ENCODE results near the gene CRIP1.

Gene CRIP1

GRCh38 chr14:105450864-105451720, 35.6 kb upstream of the CRIP1 start:
- FAIRE-seq (no peak), DNase-seq (ENCODE audit: low spot score) (no peak)

DNA sequence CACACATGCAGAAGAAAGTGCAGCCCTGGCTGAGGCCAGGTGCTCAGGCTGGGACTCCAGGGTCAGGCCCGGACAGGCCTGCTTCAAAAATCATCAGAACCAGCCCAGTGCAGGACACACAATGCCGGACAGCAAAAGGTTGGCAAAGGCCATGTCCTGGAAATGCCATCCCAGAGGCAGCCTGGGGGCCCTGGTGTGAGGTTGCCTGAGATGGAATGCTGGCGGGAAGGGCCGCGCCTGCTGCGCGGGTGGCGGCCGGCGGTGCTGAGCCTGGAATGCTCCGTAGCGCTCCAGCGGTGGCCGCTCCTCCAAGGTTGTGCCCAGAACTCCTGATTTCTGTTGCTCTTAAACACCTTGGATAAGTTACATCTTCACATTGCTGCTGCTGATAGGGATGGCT, 33.7 kb upstream of the CRIP1 start:
- FAIRE-seq (no peak), DNase-seq (ENCODE audit: low spot score) (no peak)

GRCh38 chr14:105453847-105454246, 32.8 kb upstream of the CRIP1 start:
- no peak for DNase-seq (ENCODE audit: low spot score)
- no peak for FAIRE-seq

GRCh38 chr14:105455086-105455640, 31.5 kb upstream of the CRIP1 start:
- no peak for FAIRE-seq
- DNase-seq (ENCODE audit: low spot score), result no peak

GRCh38 chr14:105455766-105456660, 30.7 kb upstream of the CRIP1 start:
- no peak for DNase-seq (ENCODE audit: low spot score)
- no peak for FAIRE-seq

DNA sequence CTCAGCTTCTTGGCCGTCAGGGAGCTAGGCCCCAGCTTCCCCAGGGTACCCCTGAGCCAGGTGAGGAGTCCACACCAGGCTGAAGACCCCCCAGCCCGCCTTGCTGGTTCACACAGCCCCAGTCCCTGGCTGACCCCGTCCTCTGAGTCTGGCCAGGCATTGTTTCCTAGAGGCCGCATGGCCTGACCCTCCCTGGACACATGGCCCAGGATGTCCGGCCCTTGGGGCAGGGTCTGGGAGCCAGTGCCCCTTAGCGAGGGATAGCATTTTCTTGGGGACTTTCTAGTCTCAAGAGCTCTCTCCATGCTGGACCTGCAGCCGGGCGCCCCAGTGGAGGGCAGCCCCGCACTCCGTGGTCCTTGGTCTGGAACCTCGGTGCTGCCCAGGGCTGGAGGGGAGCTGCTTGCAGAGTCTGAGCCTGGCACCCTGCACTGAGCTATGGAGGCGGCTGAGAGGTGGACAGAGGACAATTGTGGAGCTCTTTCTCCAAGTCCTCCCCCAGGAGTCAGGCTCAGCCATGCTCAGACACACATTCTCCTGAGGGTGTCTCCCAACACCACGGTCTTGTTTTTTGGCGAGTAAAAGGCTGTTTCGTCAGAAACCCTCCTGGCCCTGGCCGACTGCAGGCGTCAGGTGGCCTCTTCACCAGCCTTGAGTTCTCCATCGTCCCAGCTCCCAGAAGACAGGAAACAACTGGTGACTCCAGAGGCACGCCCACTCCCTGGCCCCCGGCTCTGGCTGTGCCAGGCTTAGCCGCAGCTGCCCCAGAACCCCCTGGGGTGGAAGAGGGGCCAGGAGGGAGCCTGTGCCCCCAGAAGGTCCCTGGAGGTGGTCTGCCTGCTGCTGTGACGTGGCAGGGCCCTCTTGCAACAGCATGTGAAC, 29.7 kb upstream of the CRIP1 start:
- DNase-seq (ENCODE audit: low spot score) (no peak), FAIRE-seq (no peak)

DNA sequence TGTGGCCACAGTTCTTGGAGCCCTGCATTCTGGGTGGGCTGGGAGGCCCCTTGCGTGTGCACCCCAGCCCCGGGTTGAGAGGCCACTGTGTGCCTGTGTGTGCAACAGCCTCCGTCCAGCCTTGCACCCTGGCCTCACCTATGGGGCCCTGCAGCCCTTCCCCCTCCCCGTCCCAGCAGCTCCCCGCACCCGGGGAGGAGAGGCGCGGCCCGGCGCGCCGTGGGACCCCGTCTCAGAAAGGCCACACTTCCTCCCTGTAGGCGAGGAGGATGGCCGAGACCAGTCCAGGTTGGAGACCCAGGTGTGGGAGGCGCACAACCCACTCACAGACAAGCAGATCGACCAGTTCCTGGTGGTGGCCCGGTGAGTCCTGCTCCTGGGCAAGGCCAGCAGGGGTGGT, 28.7 kb upstream of the CRIP1 start:
- DNase-seq (ENCODE audit: low spot score), result no peak
- no peak for FAIRE-seq

DNA sequence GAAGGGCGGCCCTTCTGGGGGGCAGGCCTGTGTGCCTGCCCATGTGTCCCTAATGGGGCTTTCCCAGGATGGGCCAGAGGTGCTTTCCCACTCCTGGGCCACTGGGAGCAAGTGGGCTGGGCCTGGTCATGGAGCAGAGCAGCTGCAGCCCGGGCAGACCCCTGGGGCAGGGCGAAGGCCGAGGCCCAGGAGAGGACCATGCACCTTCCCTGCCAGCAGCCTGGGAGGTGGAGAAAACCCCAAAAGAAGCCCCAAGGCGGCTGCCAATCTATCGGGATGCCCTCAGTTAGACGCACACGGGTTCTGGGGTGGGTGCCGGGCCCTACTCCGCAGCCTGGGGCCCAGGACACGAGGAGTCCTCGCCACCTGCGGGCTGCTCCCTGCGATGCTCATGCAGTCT, 28.1 kb upstream of the CRIP1 start:
- DNase-seq (ENCODE audit: low spot score) (no peak), FAIRE-seq (no peak)

DNA sequence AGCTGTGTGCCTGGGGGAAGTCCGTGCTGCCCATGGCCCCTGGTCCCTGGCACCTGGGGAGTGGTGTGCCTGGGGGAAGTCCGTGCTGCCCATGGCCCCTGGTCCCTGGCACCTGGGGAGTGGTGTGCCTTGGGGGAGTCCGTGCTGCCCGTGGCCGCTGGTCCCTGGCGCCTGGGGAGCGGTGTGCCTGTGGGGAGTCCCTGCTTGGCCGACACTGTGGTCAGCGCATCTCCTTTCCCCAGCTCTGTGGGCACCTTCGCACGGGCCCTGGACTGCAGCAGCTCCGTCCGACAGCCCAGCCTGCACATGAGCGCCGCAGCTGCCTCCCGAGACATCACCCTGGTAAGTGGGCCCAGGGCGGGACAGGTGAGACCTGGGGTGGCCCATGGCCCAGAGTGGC, 26.6 kb upstream of the CRIP1 start:
- FAIRE-seq, result no peak
- DNase-seq (ENCODE audit: low spot score), result no peak

DNA sequence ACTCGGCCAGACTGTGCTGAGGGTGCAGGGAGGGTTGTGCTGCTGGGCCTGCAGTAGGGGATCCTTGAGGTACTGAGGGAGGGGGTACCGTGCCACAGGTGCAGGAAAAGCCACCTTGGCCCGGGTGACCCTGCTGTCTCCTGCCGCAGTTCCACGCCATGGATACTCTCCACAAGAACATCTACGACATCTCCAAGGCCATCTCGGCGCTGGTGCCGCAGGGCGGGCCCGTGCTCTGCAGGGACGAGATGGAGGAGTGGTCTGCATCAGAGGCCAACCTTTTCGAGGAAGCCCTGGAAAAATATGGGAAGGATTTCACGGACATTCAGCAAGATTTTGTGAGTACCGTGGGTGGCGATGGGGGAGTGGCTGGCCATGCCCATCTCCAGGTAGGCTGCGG, 26.1 kb upstream of the CRIP1 start:
- no peak for FAIRE-seq
- DNase-seq (ENCODE audit: low spot score), result no peak

DNA sequence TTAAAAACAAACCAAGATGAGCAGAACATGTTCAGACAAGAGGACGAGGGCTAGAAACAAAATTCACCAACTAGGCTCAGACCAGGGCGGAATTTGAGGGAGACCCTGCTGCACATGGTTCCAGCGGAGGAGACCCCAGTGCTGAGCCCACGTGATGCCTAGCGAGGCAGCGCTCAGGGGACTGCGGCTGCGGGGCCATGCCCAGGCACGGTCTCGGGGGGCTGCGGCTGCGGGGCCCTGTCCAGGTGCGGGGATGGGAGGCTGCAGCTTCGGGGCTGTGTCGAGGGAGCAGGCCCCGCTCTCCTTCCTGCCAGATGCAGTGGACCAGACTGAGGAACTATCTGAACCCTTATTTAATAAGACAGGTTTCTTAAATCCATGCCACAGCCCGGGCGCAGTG, 24.8 kb upstream of the CRIP1 start:
- DNase-seq (ENCODE audit: low spot score), result no peak
- no peak for FAIRE-seq

GRCh38 chr14:105464501-105464900, 22.2 kb upstream of the CRIP1 start:
- DNase-seq (ENCODE audit: low spot score) (no peak), FAIRE-seq (no peak)

- DNase-seq (ENCODE audit: low spot score) (peak; percentile 51), FAIRE-seq (no peak)
Measured at GRCh38 chr14:105465209-105466031, 21.3 kb upstream of the CRIP1 start.

DNA sequence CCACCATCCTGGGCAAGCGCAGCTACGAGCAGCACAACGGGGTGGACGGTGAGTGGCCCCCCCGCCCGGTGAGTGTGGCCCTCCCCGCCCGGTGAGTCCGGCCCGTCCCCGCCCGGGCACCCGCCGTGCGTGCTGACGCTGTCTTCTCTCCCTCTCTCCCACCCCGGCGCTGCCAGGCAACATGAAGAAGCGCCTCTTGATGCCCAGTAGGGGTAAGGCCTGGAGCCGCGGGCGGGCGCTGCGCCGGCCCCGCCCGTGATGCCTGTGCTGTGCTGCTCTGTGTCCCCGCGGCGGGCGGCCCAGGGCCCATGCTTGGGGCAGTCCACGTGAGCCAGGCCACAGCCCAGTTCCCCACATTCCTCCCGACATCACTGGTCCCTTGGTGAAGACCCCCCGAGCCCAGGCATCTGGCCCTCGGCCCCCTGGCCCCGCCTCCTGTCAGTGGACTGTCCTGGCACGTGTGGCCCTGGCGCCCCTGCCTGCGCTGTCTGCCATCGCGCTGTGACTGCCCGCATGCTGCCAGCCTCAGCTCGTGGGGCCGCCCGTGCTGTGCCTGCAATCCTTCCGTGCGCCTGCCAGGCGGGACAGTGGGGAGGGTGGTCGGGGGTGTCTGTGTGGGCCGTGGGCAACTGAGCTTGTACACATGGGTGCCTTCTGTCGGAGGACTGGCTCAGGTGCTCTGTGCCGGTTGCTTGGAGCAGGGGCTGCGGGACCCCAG, 20.0 kb upstream of the CRIP1 start:
- DNase-seq (ENCODE audit: low spot score), result no peak
- FAIRE-seq, result no peak

DNA sequence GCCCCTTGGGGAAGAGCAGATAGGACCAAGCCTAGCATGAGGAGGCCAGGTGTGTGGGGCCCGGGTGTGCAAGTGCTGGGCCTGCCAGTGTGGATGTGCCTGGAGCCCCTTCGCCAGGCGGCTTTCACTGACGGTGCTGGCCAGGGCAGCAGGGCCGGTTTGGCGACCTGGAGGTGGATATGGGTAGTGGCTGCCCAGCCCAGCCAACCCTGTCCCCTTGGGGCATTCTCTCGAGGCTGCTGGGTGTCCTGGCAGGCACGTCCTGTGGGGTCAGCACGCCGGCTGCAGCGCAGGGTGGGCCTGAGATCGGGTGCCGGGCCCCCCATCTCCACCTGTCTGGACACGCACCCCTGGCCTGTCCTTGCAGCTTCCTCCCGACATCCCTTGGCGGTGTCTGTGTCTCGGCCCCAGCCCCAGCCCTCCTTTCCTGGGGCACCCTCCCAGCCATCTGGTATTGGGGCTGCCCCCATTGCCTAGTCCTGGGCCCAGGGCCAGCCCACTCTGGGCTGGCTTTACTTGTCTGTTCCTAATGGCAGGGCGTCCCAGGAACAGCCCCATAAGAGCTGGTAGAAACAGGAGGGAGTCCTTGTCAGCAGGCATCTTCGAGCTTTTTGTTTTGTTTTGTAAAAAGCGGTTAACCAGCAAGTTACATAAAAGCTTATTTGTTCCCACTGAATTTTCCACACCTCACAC, 19.3 kb upstream of the CRIP1 start:
- FAIRE-seq, result no peak
- DNase-seq (ENCODE audit: low spot score), result no peak

DNA sequence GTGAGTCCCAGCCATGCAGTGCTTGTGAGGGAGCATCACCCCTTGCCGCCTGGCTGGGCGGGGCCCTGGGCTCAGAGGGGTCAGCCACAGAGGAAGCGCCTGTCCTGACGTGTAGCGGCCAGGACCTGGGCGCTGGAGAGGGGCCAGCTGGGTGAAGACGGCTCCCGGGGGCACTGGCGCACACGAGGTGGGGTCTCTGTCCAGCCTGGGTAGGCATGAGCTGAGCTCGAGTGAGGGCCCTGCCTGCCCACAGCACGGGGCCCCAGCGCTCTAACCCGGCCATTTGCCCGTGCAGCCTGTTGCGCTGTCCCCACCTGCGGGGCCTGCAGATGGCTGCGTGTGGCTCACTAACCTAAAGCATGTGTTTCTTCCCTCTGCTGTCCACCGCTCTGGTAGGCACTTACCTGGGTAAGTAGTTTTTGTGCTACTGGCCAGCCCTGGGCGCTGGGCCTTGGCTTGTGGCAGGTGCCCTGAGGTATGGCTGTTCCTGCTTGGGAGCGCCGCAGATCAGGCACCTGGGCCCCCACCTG, 18.7 kb upstream of the CRIP1 start:
- DNase-seq (ENCODE audit: low spot score) (no peak), FAIRE-seq (no peak)

DNA sequence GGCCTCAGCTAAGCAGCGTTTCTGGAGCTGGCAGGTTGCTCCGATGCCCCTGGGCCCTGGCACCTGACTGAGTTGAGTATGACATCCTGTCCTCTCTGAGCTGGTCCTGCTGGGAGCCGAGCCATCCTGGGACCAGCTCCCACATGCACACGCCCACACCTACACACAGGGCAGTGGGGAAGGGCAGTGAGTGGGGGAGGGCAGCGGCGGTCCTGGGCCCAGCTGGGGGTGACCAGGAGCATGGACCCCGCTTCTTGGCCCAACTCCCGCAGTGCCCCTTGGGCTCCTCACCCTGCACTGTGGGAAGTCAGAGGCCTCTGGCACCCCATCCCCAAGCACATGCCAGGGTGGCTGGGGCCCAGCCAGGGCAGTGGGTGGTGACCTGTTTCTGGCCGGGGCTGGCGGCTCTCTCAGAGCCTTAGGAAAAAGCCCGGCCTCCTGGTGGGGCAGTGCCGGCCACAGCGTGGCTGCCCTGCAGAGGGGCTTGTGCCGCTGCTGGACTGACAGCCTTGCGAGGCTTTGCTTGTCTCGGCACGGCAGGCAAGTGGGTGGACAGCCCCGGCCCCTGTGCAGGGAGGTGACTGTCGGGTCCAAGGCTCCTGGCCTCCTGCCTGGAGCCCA, 18.0 kb upstream of the CRIP1 start:
- no peak for DNase-seq (ENCODE audit: low spot score)
- FAIRE-seq, result no peak

All from RCC 7860 (cell line).